Dermis blood vessel endothelial cell (primary cell): ENCODE results near the gene BLVRB. TPM values are rescaled to one million over a fixed set of nuclear protein-coding genes. Genes with fewer than 3 reads are reported as not detected.
"Not testable (repeated sequence)": the region's sequence is repeated elsewhere in the genome, so short reads cannot be mapped to it uniquely, and the experiment has no call there.

Experiments used
- DNase-seq: peaks from one replicate; pipeline ENCODE4 v3.0.0; 2010
- total RNA-seq: library from RNA; depleted of rRNA; stranded (reverse); fragments of >200 nt; gene quantifications from 2 replicates; pipeline ENCODE4 v1.2.3, GENCODE V29; 2014

Gene BLVRB
- total RNA-seq: 43.0 and 58.7 TPM in 2 replicates

DNA sequence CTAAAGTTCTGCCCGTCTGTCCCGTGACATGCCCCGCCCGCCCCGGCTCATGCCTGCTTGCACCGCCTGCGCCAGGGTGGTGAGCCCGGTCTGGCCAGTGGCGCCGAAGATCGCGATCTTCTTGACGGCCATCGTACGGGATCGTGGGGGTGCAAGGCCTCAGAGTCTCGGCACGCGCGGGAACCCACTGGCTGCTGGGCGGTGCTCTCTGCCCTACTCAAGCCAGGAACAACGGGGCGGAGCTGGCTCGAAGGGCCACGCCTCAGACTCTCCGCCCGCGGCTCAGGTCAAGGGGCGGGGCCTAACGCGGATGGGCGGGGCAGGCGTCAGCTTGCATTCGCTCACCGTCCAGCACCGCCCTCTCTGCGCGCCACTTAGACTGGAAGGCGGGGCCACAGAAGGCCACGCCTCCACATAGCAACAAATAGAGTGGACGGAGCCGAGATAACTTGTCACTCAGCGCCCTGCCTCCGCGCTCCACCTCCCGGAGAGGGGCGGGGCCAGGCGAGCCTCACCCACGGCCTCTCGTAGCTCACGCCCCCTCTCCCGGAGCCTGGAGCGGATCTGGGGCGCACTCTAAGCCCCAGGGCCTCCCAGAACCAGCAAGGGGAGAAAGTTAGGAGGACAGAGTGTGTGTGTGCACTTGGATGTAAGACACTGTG lies at the start of gene BLVRB:
BLVRB (minus strand) TSS at position 189 of the 662 bp plus-strand sequence; CDS start at position 132, 57 bp downstream.
- peak; percentile 99 for DNase-seq

DNA sequence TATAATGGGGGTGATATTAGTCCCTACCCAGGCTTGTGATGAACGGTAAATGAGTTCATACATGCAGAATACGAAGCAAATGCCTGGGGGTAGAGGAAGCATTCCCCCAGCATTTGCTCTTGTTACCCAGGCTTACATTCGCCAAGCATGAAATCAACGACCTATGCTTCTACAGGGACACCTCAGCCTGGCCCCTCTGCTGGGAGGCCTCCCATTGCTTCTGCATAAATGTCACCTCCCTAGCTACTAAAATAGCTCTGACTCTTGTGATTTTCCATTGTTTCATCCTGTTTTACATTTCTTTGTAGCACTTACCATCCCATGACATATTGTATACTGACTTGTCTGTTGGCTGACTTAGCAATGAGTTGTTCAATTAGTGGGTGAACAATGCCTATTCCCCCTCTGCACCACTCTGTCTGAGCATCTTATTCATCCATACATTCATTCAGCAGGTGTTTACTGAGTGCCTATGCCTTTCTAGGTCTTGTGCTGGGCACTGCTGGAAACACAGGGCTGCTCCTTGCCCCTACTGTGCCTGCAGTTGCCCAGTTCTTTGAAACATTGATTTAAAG lies 48.3 kb upstream of the BLVRB start:
- DNase-seq: no peak

DNA sequence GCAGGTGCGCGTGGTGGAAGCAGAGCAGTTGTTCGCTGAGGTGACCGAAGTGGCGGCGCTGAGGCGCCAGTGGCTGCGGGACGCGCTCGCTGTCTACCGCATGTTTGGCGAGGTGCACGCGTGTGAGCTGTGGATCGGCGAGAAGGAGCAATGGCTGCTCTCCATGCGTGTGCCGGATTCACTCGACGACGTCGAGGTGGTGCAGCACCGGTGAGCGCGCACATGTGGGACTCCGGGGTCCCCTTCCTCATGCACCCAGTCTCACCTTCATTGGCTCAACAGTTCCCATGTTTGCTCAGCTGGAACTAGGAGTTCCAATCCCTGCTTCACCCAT lies 47.8 kb upstream of the BLVRB start:
- no peak for DNase-seq

DNA sequence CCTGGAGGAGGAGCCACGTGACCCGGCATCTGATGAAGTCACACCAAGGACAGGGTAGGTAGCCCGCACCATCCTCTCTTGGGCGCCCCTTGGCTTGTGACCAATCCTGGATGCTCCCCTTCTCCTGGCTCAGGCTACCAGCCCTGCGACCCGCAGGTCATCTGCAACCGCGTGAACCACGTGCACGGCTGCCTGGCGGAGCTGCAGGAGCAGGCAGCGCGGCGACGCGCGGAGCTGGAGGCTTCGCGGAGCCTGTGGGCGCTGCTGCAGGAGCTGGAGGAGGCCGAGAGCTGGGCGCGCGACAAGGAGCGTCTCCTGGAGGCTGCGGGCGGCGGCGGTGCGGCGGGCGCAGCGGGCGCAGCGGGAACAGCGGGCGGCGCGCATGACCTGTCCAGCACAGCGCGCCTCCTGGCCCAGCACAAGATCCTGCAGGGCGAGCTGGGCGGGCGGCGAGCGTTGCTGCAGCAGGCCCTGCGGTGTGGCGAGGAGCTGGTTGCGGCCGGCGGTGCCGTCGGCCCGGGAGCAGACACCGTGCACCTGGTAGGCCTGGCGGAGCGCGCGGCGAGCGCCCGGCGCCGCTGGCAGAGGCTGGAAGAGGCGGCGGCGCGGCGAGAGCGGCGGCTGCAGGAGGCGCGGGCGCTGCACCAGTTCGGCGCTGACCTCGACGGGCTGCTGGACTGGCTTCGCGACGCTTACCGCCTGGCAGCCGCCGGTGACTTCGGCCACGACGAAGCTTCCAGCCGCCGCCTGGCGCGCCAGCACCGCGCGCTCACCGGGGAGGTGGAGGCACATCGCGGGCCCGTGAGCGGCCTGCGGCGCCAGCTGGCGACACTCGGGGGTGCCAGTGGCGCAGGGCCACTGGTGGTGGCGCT lies 47.2 kb upstream of the BLVRB start:
- DNase-seq: peak; percentile 27

DNA sequence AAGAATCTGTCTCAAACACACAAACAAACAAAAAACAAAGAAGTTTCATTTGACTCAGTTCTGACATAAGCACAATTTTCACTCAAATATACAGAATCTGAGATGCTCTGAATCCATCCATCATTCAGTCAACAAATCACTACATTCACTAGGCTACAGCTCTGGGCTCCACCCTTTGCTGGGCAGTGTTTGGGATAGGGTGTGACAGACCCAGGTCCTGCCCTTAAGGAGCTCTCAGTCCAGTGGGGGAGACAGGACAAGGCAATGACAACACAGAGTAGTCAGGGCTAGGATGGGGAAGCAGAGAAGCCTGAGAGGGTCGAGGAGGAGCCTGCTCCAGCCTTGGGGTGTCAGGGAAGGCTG lies 46.5 kb upstream of the BLVRB start:
- DNase-seq: no peak

DNA sequence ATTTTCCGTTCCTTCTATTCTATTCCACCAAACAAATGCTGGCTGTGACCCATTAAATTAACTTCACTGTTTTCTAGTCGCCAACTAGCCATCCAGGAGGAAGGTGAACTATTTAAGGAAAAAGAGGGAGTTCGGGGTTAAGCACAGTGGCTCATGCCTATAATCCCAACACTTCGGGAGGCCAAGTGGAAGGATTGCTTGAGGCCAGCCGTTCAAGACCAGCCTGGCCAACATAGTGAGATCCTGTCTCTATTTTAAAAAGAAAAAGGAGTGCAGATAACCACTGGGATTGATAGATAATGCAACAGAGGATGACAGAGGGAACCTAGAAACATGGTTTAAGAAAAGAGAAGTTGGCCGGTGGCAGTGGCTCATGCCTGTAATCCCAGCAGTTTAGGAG lies 45.9 kb upstream of the BLVRB start:
- no peak for DNase-seq

DNA sequence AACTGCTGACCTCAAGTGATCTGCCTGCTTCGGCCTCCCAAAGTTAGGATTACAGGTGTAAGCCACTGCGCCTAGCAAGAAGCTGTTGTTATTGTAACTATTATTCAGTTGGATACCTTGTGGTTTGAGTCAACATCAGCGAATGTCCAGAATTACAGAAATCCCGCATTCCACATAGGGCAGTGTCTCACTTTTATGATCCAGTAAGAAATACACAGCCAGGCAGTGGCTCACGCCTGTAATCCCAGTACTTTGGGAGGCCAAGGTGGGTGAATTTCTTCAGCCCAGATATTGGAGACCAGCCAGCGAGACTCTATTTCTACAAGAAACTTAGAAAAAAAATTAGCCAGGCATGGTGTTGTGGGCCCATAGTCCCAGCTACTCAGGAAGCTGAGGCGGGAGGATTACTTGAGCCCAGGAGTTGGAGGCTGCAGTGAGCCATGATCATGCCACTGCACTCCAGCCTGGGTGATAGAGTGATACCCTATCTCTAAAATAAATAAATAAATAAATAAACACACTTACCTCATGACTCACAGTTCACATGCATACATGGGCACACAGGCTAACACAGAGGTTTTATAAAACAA lies 45.1 kb upstream of the BLVRB start:
- no peak for DNase-seq

DNA sequence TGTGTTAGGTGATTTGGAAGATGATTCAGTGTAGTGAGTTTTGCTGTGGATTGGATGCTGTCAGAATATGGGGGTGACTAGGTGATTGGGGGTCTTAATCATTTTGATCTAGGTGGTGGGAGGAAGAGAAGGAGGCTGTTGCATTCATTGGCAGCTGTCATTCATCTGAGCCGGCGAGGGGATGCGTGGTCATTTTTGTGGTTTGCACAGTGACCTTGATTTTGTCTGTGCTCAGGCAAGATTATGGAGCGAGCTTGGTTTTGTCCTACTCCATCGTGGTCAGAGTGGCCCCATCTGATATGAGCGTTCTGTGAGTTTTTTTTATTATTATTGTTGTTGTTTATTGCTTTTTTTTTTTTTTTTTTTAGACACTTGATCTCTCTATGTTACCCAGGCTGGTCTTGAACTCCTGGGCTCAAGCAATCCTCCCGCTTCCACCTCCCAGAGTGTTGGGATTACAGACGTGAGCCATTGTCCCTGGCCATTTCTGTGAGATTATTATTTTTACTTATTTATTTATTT lies 43.3 kb upstream of the BLVRB start:
- no peak for DNase-seq

DNA sequence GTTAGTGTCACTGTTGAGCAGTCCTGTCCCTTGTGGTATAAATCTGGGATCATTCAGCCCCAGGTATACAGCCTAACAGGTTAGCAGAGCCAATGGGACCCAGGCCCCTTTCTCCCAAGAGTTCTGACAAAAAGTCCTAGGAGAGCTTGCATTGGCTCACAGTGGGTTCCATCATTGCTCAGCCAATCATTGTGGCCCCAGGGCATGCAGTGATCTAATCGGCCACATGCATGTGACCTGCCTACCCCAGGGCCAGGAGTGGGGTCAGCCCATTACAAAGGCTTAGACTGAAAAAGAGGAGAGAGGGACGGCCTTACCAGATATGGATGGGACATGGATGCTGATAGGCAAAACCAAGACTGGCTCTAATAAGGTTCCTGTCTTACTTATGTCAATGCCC lies 42.3 kb upstream of the BLVRB start:
- DNase-seq: no peak

DNA sequence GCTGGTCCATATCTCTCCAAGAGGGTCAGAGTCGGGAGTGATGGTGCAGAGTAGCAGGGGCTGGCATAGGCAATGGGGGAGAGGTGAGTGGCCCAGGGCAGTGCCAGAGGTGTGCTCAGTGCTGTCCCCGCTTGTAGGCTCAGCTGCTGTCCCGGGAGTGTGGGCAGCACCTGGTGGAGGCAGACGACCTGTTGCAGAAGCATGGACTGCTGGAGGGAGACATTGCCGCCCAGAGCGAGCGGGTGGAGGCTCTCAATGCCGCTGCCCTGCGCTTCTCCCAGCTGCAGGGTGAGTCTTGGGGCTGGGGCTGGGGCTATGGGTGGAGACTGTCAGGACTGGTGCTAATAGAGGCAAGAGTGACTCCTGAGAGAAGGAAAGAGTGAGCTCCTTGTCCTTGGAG lies 40.6 kb upstream of the BLVRB start:
- DNase-seq: no peak

DNA sequence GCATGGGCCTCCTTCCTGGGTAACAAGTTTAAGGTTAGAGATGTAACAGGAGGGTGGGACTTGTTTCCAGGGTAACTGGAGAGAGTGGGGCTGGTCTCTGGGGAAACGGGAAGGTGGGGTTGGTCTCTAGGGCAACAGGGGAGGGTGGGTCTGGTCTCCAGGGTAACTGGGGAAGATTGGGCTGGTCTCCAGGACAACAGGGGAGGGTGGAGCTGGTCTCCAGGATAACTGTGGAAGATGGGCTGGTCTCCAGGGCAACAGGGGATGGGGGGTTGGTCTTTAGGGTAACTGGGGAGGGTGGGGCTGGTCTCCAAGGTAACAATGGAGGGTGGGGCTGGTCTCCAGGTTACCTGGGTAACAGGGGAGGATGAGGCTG lies 37.8 kb upstream of the BLVRB start:
- no peak for DNase-seq

DNA sequence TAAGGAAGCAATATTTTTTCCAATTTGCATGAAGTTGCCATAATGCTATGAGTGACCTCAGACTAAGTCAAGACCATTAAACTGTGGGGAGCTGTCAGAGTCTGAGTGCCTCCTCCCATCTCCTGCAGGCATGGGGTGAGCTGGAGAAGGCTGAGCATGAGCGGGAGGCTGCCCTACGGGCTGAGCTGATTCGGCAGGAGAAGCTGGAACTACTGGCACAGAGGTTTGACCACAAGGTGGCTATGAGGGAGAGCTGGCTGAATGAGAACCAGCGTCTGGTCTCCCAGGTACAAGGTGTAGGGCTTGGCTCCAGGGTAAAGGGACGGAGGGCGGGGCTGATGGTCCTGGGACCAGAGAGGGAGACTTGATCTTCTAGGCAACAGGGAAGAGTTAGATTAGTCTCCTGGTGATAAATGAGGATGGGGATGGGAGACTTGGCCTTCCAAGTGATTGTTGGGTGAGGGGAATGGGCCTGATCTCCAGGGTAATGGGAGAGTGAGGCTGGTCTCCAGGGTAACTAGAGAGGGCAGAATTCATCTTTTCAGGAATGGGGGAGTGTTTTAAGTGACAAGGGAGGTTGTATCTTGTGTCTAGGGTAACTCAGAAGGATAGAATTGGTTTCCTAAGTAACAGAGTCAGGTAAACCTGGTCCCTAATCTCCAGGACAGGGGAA lies 37.2 kb upstream of the BLVRB start:
- peak; percentile 7 for DNase-seq

DNA sequence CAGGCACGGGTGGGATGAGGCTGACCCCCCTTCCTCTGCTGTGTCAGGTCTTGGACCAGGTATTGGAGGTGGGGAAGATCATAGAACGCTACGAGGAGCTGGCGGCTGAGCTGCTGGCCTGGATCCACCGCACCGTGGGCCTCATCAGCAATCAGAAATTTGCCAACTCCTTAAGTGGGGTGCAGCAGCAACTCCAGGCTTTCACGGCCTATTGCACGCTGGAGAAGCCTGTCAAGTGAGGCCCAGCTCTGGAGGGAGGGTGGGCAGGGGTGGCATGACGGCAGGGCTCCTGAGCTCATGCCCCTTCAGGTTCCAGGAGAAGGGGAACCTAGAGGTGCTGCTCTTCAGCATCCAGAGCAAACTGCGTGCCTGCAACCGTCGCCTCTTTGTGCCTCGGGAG lies 36.5 kb upstream of the BLVRB start:
- DNase-seq: no peak

DNA sequence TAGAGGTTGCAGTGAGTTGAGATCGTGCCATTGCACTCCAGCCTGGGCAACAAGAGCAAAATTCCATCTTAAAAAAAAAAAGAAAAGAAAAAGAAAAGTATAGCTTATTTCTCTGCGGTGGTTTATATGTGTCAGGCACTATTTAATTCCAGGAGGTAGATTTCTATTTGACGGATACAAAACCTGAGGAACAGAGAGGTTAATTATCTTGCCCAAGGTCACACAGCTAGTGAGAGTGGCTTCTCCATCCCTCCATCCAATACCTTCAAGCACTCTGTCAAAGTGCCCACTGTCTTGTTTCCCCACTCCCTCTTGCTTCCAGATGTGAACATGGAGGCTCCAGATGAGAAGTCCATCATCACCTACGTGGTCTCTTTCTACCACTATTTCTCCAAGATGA lies 36.1 kb upstream of the BLVRB start:
- DNase-seq: no peak

DNA sequence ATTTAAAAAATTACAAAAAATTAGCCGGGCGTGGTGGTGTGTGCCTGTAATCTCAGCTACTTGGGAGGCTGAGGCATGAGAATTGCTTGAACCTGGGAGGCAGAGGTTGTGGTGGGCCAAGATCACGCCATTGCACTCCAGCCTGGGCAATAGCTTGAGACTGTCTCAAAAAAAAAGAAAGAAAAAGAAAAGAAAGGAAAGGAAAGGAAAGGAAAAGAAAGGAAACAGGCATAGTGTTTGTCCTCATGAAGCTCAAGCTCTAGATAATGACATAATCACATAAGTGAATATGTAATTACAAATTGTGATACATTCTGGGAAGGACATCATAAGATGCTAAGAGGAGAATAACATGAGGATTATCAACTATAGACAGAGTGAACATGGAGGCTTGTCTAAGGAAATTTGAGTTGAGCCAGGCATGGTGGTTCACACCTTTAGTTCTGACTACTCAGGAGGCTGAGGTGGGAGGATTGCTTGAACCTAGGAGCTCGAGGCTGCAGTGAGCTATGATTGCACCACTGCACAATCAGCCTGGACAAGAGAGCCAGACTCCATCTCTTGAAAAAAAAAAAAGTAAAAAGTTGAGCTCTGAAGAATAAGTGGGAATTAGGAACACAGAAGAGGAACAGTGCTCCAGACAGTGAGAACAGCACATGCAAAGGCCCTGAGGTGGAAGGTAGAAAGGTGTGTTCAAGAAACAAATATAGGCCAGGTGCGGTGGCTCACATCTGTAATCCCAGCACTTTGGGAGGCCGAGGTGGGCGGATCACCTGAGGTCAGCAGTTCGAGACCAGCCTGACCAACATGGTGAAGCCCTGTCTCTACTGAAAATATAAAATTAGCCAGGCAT lies 35.4 kb upstream of the BLVRB start:
- DNase-seq: not testable (repeated sequence)

DNA sequence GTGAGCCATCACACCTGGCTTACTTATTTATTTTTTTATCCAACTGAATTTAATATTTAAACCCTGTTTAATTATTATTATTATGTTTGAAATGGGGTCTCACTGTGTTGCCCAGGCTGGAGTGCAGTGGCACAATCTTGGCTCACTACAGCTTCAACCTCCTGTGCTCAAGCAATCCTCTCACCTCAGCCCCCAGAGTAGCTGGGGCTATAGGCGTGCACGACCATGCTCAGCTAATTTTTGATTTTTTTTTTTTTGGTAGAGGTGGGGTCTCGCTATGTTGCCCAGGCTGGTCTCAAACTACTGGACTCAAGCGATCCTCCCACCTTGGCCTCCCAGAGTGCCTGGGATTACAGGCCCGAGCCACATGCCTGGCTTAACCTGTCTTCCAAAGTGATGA lies 33.8 kb upstream of the BLVRB start:
- no peak for DNase-seq

DNA sequence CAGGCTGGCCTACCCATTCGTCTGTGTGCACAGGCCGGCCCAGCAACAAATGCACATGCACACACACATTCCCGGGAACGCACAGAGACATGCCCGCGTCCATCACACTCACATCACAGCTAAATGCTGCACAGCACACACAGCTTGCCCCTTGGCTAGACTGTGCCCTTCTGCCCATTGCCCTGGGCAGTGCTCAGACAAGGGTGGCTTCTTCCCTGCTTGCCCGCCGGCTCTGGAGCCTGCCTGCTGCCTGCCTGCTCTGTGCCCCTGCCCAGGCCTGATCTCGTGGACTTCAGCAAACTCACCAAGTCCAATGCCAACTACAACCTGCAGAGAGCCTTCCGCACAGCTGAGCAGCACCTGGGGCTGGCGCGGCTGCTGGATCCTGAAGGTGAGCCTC lies 31.7 kb upstream of the BLVRB start:
- DNase-seq: no peak

DNA sequence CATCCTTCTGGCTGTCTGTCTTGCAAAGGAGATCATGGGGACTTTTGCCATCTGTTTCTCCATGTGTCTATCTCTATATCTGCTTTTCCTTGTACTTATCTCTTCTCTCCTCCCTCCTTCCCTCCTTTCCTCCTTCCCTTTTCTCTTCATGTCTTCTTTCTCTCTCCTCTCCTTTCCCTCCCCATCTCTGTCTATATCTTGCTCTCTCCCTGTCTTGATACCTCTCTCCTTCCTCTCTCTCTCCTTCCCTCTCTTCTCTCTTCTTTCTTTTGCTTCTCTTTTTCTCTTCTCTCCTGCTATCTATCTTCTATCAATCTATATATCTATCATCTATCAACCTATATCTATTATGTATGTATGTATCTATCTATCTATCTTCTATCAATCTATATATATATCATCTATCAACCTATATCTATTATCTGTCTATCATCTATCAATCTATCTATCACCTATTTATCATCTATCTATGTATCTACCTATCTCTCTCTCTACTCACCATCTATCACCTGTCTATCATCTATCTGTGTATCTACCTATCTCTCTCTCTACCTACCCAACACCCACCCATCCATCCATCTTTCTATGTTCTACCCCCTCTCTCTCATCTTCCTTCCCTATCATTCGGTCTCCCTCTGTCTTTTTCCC lies 28.8 kb upstream of the BLVRB start:
- no peak for DNase-seq

DNA sequence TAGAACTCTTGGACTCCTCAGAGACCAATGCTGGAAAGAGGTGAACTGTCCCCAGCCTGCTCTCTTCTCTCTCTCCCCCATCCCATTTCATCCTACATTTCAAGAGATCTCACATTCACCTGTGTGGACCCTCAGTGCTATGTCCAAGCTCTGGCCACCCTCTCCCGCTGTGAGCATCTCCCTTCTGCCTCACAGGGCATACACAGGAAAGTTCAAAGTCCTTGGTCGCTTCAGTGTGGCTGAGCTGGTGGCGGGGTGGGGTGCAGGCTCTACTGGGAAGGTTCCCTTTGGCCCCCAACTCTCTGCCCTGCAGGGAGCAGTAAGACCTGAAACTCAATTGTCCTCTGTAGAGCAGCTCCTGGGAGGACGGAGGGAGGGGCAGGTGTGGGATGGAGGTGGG lies 28.2 kb upstream of the BLVRB start:
- DNase-seq: no peak

DNA sequence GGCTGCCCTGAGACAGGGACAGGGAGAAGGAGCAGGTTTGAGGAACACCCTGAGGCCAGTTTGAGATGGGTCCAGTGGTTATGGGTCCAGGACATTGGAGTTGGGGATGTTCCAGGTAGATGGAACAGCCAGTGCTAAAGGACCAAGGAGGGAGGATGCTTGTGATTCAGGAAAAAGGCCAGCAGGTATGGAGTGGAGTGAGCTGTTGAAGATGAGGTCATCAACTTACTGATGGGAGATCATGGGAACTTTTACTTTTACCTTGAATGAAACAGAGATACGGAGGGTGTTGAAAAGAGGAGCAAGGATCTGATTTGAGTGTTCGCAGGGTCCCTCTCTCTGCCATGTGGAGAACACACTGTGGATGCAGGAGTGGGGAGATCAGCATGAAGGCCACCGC lies 26.7 kb upstream of the BLVRB start:
- DNase-seq: no peak

DNA sequence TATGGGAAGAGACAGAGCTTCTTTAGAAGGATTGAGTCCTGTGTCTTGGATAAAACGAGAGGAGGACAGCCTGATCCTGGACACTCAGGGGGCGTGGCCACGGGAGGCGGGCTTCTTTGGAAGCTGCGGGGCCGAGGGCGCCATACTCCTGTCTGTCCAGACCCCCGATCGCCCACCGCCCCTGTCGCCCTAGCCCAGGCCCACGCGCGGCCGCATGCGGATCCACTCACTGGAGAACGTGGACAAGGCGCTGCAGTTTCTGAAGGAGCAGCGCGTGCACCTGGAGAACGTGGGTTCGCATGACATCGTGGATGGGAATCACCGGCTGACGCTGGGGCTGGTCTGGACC lies 24.3 kb upstream of the BLVRB start:
- DNase-seq: no peak

DNA sequence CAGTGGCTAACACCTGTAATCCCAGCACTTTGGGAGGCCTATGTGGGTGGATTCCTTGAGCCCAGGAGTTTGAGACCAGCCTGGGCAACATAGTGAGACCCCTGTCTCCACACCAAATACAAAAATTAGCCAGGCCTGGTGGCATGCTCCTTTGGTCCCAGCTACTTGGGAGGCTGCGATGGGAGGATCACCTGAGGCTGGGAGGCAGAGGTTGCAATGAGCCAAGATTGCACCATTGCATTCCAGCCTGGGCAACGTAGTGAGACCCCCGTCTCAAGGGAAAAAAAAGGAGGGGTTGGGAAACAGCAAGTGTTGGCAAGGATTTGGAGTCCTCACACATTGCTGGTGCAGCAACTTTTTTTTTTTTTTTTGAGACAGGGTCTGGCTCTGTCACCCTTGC lies 20.5 kb upstream of the BLVRB start:
- no peak for DNase-seq
